Measurements from ENCODE around the gene AASDH.

Gene AASDH, protein sequence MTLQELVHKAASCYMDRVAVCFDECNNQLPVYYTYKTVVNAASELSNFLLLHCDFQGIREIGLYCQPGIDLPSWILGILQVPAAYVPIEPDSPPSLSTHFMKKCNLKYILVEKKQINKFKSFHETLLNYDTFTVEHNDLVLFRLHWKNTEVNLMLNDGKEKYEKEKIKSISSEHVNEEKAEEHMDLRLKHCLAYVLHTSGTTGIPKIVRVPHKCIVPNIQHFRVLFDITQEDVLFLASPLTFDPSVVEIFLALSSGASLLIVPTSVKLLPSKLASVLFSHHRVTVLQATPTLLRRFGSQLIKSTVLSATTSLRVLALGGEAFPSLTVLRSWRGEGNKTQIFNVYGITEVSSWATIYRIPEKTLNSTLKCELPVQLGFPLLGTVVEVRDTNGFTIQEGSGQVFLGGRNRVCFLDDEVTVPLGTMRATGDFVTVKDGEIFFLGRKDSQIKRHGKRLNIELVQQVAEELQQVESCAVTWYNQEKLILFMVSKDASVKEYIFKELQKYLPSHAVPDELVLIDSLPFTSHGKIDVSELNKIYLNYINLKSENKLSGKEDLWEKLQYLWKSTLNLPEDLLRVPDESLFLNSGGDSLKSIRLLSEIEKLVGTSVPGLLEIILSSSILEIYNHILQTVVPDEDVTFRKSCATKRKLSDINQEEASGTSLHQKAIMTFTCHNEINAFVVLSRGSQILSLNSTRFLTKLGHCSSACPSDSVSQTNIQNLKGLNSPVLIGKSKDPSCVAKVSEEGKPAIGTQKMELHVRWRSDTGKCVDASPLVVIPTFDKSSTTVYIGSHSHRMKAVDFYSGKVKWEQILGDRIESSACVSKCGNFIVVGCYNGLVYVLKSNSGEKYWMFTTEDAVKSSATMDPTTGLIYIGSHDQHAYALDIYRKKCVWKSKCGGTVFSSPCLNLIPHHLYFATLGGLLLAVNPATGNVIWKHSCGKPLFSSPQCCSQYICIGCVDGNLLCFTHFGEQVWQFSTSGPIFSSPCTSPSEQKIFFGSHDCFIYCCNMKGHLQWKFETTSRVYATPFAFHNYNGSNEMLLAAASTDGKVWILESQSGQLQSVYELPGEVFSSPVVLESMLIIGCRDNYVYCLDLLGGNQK

GRCh38 chr4:56387023-56388001, at the start of gene AASDH:
Gene AASDH, minus strand, starts transcription at chr4:56387491. Its CDS starts 3,192 bp downstream, at chr4:56384299.
- peak; percentile 92 for DNase-seq

GRCh38 chr4:56435140-56435926, 48.0 kb upstream of the AASDH start, which contains the start of gene PPAT:
Gene PPAT, minus strand, starts transcription at chr4:56435615. Its CDS starts 138 bp downstream, at chr4:56435477.
- peak; percentile 99 for DNase-seq

- DNase-seq: no peak
These were observed 47.4 kb upstream of the AASDH start for GRCh38 chr4:56434599-56435139.

- no peak for DNase-seq
These were observed 46.0 kb upstream of the AASDH start for GRCh38 chr4:56433280-56433679.

DNA sequence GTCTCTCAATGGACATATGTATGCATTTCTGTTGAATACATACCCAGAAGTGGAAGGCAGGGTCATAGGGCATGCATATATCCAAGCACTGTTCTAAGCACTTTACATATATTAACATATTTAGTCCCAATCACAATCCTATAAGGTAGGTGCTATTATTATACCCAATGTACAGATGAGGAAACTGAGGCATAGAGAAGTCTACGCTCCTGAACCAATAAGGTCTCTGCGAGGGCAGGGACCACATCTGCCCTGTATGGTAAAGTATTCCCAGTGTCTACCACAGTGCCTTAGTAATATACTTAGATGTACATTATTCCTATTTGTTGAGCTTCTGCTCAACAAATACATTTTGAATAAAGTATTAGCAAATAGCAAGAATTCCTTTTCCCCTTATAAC, 42.9 kb upstream of the AASDH start:
- DNase-seq: no peak

- DNase-seq: no peak
These were observed 39.9 kb upstream of the AASDH start for GRCh38 chr4:56427179-56427578.

GRCh38 chr4:56426273-56426672, 39.0 kb upstream of the AASDH start:
- DNase-seq: no peak

GRCh38 chr4:56425518-56425917, 38.2 kb upstream of the AASDH start:
- no peak for DNase-seq

- peak; percentile 45 for DNase-seq
These were observed 37.6 kb upstream of the AASDH start for GRCh38 chr4:56424697-56425514.

DNA sequence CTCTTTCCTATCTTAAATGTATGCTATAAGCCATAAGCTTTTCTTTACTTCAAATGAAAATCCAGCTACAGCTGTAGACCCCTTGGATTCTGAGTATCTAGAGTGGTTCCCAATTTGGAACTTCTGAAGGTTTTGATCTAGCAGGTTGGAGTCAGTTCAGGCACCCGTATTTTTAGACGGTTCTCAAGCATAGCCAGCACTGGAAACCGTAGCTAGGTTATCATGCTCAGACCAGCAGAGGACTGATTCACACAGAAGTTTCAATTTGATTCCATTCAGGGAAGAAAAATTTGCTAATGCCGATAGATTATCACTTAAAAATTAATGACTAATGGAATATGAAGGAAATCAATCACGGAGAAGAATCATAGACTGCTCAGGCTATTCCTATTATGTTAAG, 36.9 kb upstream of the AASDH start:
- no peak for DNase-seq

GRCh38 chr4:56417396-56417795, 30.1 kb upstream of the AASDH start:
- DNase-seq: no peak

GRCh38 chr4:56416349-56416748, 29.1 kb upstream of the AASDH start:
- DNase-seq: no peak

- DNase-seq: no peak
These were observed 26.9 kb upstream of the AASDH start for GRCh38 chr4:56414135-56414670.

DNA sequence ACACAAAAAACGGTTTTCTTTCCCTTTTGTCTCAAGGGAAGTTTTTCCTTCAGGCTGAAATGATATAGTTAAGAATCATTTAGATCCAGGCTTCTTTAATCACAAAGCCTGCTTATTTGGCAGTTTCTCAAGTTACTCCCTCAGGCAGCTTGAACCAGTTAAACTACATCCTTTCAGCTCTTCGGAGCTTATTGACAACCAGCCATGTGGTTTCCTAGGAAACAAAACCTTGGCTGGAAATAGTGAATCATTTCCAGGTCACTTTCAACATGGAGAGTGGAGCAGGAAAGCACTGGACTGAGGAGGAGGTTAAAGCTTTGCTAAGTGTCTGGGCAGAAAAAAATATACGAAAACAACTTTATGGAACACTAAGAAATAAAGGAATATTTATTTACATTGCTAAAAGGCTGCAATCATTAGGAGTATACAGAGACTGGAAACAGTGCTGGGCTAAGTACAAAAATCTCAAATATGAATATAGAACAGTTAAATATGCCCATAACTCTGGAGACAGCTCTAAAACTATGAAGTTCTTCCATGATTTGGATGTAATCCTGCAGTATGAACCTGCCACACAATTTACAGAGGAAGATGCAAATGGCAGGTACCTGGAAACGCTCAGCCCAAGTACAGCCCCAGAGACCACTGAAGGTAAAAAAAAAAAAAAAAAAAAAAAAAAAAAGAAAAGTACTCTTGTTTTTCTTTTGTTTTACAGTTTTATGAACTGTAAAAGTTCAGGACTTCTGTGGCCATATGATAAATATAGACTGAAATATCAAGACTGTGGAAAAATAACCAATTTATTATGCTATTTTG, 23.2 kb upstream of the AASDH start:
- no peak for DNase-seq

- DNase-seq: no peak
These were observed 22.3 kb upstream of the AASDH start for GRCh38 chr4:56409511-56410090.

- no peak for DNase-seq
These were observed 21.7 kb upstream of the AASDH start for GRCh38 chr4:56408978-56409377.

GRCh38 chr4:56406151-56406550, 18.9 kb upstream of the AASDH start:
- no peak for DNase-seq

GRCh38 chr4:56405016-56405415, 17.7 kb upstream of the AASDH start:
- no peak for DNase-seq
